ENCODE measurements around the gene SELPLG.

- TF ChIP-seq POLR2AphosphoS5 (IDR thresholded peaks at IDR 0.05; ENCODE audit: borderline replicate concordance, low read depth, low read length) (no peak), EZH2 (IDR thresholded peaks at IDR 0.05) (no peak), FOXP2 (optimal IDR thresholded peaks at IDR 0.05; ENCODE audit: control extremely low read depth, extremely low read length, insufficient read depth) (no peak)
Observed at GRCh38 chr12:108583991-108584390, 49.7 kb downstream of the SELPLG start.

Data from SK-N-MC (cell line).